Panc1 (cell line): ENCODE measurements around the gene IHH. TPM values are rescaled to one million over a fixed set of nuclear protein-coding genes. Genes with fewer than 3 reads are reported as not detected.
A peak's percentile ranks its signal among the peaks of the same experiment; 100 is the strongest.

Experiments
- ATAC-seq: fragments of 200-7000 bp; cut with Tn5 transposase; 2 replicates; pipeline ENCODE4 v1.9.1; 2020; ENCODE audit warnings: mild to moderate bottlenecking, moderate library complexity
- BruUV-seq: library from RNA; stranded (reverse); fragments of 400-500 nt; replicated peaks from 2 replicates; lab custom pipeline; 2021; lab: Mats Ljungman, UMichigan
- CTCF ChIA-PET: fragments of 300-600 bp; sonication (Branson Sonifier 250); formaldehyde crosslinking; loops from one replicate; lab custom pipeline; 2022; ENCODE audit warnings: antibody characterized with exemption; lab: Charles Lee
- POLR2A ChIA-PET: fragments of 300-600 bp; sonication (Branson Sonifier 250); formaldehyde crosslinking; loops from one replicate; lab custom pipeline; 2022; ENCODE audit warnings: antibody characterized with exemption; lab: Charles Lee
- DNase-seq: peaks from one replicate; pipeline ENCODE4 v3.0.0-alpha.2; 2010; ENCODE audit warnings: low read depth, low spot score
- H3K27ac ChIP-seq: 2 replicates; pipeline ENCODE4 v1.5.1; 2011; ENCODE audit warnings: mild to moderate bottlenecking, low read length, inconsistent platforms
- H3K27me3 ChIP-seq: fragments of 200-500 bp; sonication (Bioruptor generic); 2 replicates; pipeline ENCODE4 v1.6.0; 2014; ENCODE audit warnings: low read length, inconsistent platforms; ENCODE audit not compliant: control insufficient read depth, insufficient read depth
- H3K36me3 ChIP-seq: fragments of 200-500 bp; sonication (Bioruptor generic); 2 replicates; pipeline ENCODE4 v1.5.1; 2014; ENCODE audit warnings: inconsistent platforms, mild to moderate bottlenecking, low read length, moderate library complexity; ENCODE audit not compliant: control insufficient read depth, insufficient read depth
- H3K4me1 ChIP-seq: 2 replicates; pipeline ENCODE4 v1.5.1; 2011; ENCODE audit warnings: inconsistent platforms, mild to moderate bottlenecking, low read length, moderate library complexity; ENCODE audit not compliant: control insufficient read depth, insufficient read depth
- H3K4me3 ChIP-seq, 2 experiments: 2 replicates each; pipeline ENCODE4 v1.5.1; 2011 to 2012; ENCODE audit warnings: low read depth in 2 of 2, low read length in 2 of 2, mild to moderate bottlenecking in 2 of 2, inconsistent platforms in 1 of 2, moderate library complexity in 1 of 2
- H3K9me3 ChIP-seq: fragments of 200-500 bp; sonication (Bioruptor generic); 2 replicates; pipeline ENCODE4 v1.5.1; 2014; ENCODE audit warnings: low read depth, mild to moderate bottlenecking, inconsistent platforms, low read length, moderate library complexity; ENCODE audit not compliant: control insufficient read depth, insufficient read depth
- CTCF ChIP-seq: fragments of 450-650 bp; IDR thresholded peaks from 2 replicates; pipeline ENCODE4 v1.5.1; 2017; ENCODE audit warnings: mild to moderate bottlenecking
- POLR2AphosphoS5 ChIP-seq: IDR thresholded peaks from 2 replicates; pipeline ENCODE4 v1.6.1; 2012; ENCODE audit warnings: mild to moderate bottlenecking, low read depth, low read length, moderate library complexity
- REST ChIP-seq, 2 experiments: IDR thresholded peaks; 2 replicates each; pipeline ENCODE4 v1.6.1; 2011 to 2012; ENCODE audit warnings: low read depth in 2 of 2, control low read depth in 1 of 2, low read length in 1 of 2, mild to moderate bottlenecking in 1 of 2, moderate library complexity in 1 of 2; ENCODE audit not compliant: insufficient read depth in 1 of 2
- SIN3A ChIP-seq: IDR thresholded peaks from 2 replicates; pipeline ENCODE4 v1.6.1; 2012; ENCODE audit warnings: low read depth, mild to moderate bottlenecking, low read length, moderate library complexity, borderline replicate concordance; ENCODE audit not compliant: insufficient read depth
- TCF7L2 ChIP-seq: IDR thresholded peaks from 2 replicates; pipeline ENCODE4 v1.6.1; 2011; ENCODE audit warnings: mild to moderate bottlenecking, low read depth, low read length, inconsistent platforms
- in situ Hi-C: cut with HindIII; loops from 2 replicates; pipeline ENCODE4 v1.10.0; 2016; ENCODE audit warnings: low sequenced_read_pairs, low pct_unique_long_range_greater_than_20kb
- intact Hi-C: fragments of 100-400 bp; cut with micrococcal nuclease; formaldehyde crosslinking; loops from one replicate; pipeline ENCODE4 v1.10.0; 2022; ENCODE audit not compliant: unreplicated experiment
- total RNA-seq: library from RNA; stranded (reverse); gene quantifications from one replicate; pipeline ENCODE4 v1.2.1, GENCODE V29; 2021; ENCODE audit not compliant: unreplicated experiment

IHH gene
- total RNA-seq, 1 experiment from 2014 or later, result 0.23 TPM

GRCh38 chr2:219059375-219059724 is 1.4 kb downstream of the IHH start:
- Histone ChIP-seq H3K9me3 (no peaks in the 10 kb centered on the region), H3K36me3 (no peaks in the 10 kb centered on the region), H3K27ac (no peak overlapping the region), H3K4me3 (peak overlapping the region; percentile 18 to 37; a peak in 3 of 4 replicates), H3K27me3 (peaks cover 30% of the 10 kb centered on the region), H3K4me1 (peaks cover 21% of the 10 kb centered on the region)
- ChIA-PET POLR2A (interaction anchor here (1.2 kb wide), 1 partner anchor 17 kb away, joined by 19 read pairs; no protein-coding TSS in a partner anchor), CTCF (interaction anchor here (0.6 to 2.7 kb wide), 7 partner anchors 29 to 96 kb away, joined by 3 to 17 read pairs (median 4); no protein-coding TSS in a partner anchor)
- DNase-seq (no peak), ATAC-seq (peak; percentile 13)
- BruUV-seq, result no TSS peak
- no peak for TF ChIP-seq POLR2AphosphoS5
- no peak for TF ChIP-seq REST (IDR thresholded peaks at IDR 0.05; ENCODE audit: insufficient read depth in 1 of 2, low read depth in 2 of 2, low read length in 1 of 2)
- TF ChIP-seq SIN3A, result no peak
- no peak for TF ChIP-seq TCF7L2
- TF ChIP-seq CTCF, result no peak
- intact Hi-C loops (loop anchor here (5.0 to 10.0 kb wide), 3 partner anchors 58 to 245 kb away; partner anchors contain the start of gene PTPRN), in situ Hi-C loops (no loop called here)

GRCh38 chr2:219058541-219059374 is 2.0 kb downstream of the IHH start:
- peaks cover 30% of the 10 kb centered on the region for H3K27me3 ChIP-seq
- DNase-seq (no peak), ATAC-seq (peak; percentile 42)
- no peak overlapping the region for H3K27ac ChIP-seq
- H3K4me3 ChIP-seq, result peak overlapping the region; percentile 18 to 37
- in situ Hi-C loops (no loop called here), intact Hi-C loops (loop anchor here (5.0 to 10.0 kb wide), 3 partner anchors 59 to 246 kb away; partner anchors contain the start of gene PTPRN)
- no peaks in the 10 kb centered on the region for H3K9me3 ChIP-seq
- no TSS peak for BruUV-seq
- ChIA-PET CTCF (interaction anchor here (0.6 to 2.7 kb wide), 9 partner anchors 29 to 96 kb away, joined by 3 to 17 read pairs (median 4); no protein-coding TSS in a partner anchor), POLR2A (interaction anchor here (0.6 to 1.2 kb wide), 2 partner anchors 18 to 100 kb away, joined by 3 to 19 read pairs; no protein-coding TSS in a partner anchor)
- TF ChIP-seq REST (IDR thresholded peaks at IDR 0.05; ENCODE audit: insufficient read depth in 1 of 2, low read depth in 2 of 2, low read length in 1 of 2) (no peak), CTCF (no peak)
- H3K4me1 ChIP-seq, result peaks cover 21% of the 10 kb centered on the region
- no peaks in the 10 kb centered on the region for H3K36me3 ChIP-seq
